Astrocyte (in vitro differentiated cells and primary cell): ENCODE data around the gene RAD51B. TPM values are rescaled to one million over a fixed set of nuclear protein-coding genes. Genes with fewer than 3 reads are reported as not detected.

Source experiments
- DNase-seq: peaks from one replicate; pipeline ENCODE4 v3.0.0-alpha.2; 2010; ENCODE audit warnings: low read depth
- FAIRE-seq: peaks from 2 replicates; lab custom pipeline; 2011; peaks lifted over from hg19 to GRCh38; lab: Jason Lieb, UNC
- H2AFZ ChIP-seq: 2 replicates; pipeline ENCODE4 v1.6.0; 2012; ENCODE audit warnings: low read depth, low read length, inconsistent platforms
- H3K27ac ChIP-seq: 2 replicates; pipeline ENCODE4 v1.5.1; 2011; ENCODE audit warnings: low read depth, low read length, inconsistent platforms
- H3K27me3 ChIP-seq: 2 replicates; pipeline ENCODE4 v1.6.0; 2011; ENCODE audit warnings: low read length, inconsistent platforms; ENCODE audit not compliant: insufficient read depth
- H3K36me3 ChIP-seq: 2 replicates; pipeline ENCODE4 v1.5.1; 2011; ENCODE audit warnings: low read length, inconsistent platforms; ENCODE audit not compliant: insufficient read depth
- H3K4me1 ChIP-seq: 2 replicates; pipeline ENCODE4 v1.5.1; 2011; ENCODE audit warnings: low read length, inconsistent platforms; ENCODE audit not compliant: insufficient read depth
- H3K4me2 ChIP-seq: 2 replicates; pipeline ENCODE4 v1.6.0; 2012; ENCODE audit warnings: low read length, inconsistent platforms
- H3K4me3 ChIP-seq: 2 replicates; pipeline ENCODE4 v1.5.1; 2011; ENCODE audit warnings: low read depth, mild to moderate bottlenecking, low read length, inconsistent platforms; ENCODE audit not compliant: insufficient read depth
- H3K79me2 ChIP-seq: 2 replicates; pipeline ENCODE4 v1.6.0; 2012; ENCODE audit warnings: mild to moderate bottlenecking, low read length, inconsistent platforms; ENCODE audit not compliant: insufficient read depth
- H3K9ac ChIP-seq: 2 replicates; pipeline ENCODE4 v1.6.0; 2012; ENCODE audit warnings: mild to moderate bottlenecking, low read length, inconsistent platforms
- H3K9me3 ChIP-seq: 2 replicates; pipeline ENCODE4 v1.5.1; 2012; ENCODE audit warnings: low read depth, mild to moderate bottlenecking, low read length, inconsistent platforms; ENCODE audit not compliant: insufficient read depth
- H4K20me1 ChIP-seq: 2 replicates; pipeline ENCODE4 v1.6.0; 2012; ENCODE audit warnings: low read length, inconsistent platforms; ENCODE audit not compliant: insufficient read depth
- H3K27ac Mint-ChIP-seq: one replicate; pipeline ENCODE4 v1.8.0; 2021; ENCODE audit warnings: mild to moderate bottlenecking, mixed read lengths; ENCODE audit not compliant: unreplicated experiment
- H3K27me3 Mint-ChIP-seq: one replicate; pipeline ENCODE4 v1.8.0; 2021; ENCODE audit warnings: low read depth, mixed read lengths; ENCODE audit not compliant: unreplicated experiment
- H3K36me3 Mint-ChIP-seq: one replicate; pipeline ENCODE4 v1.8.0; 2021; ENCODE audit warnings: low read depth, mixed read lengths; ENCODE audit not compliant: unreplicated experiment
- H3K4me1 Mint-ChIP-seq: one replicate; pipeline ENCODE4 v1.8.0; 2021; ENCODE audit warnings: low read depth, mixed read lengths; ENCODE audit not compliant: unreplicated experiment
- H3K4me3 Mint-ChIP-seq: one replicate; pipeline ENCODE4 v1.8.0; 2021; ENCODE audit warnings: mild to moderate bottlenecking, moderate library complexity, mixed read lengths; ENCODE audit not compliant: unreplicated experiment
- H3K9me3 Mint-ChIP-seq: one replicate; pipeline ENCODE4 v1.8.0; 2021; ENCODE audit warnings: mild to moderate bottlenecking, mixed read lengths; ENCODE audit not compliant: unreplicated experiment
- CTCF ChIP-seq: IDR thresholded peaks from 2 replicates; pipeline ENCODE4 v1.5.1; 2011; ENCODE audit warnings: low read depth, mild to moderate bottlenecking, inconsistent platforms, low read length, moderate library complexity; ENCODE audit not compliant: insufficient read depth
- EZH2 ChIP-seq: IDR thresholded peaks from 2 replicates; pipeline ENCODE4 v1.6.1; 2012; ENCODE audit warnings: mild to moderate bottlenecking, low read length, inconsistent platforms; ENCODE audit not compliant: insufficient read depth
- total RNA-seq: library from RNA; stranded (reverse); gene quantifications from 2 replicates; pipeline ENCODE4 v1.2.1, GENCODE V29; 2021

The RAD51B gene
- total RNA-seq, 1 donor from 2014 or later = 10.8 TPM

- DNase-seq (no peak), FAIRE-seq (no peak)
- Histone ChIP-seq H4K20me1 (no peaks in the 10 kb centered on the region), H3K79me2 (no peaks in the 10 kb centered on the region), H2AFZ (no peak overlapping the region), H3K9me3 (no peaks in the 10 kb centered on the region), H3K4me2 (no peak overlapping the region), H3K9ac (no peak overlapping the region), H3K4me1 (peaks cover 13% of the 10 kb centered on the region), H3K27ac (no peak overlapping the region), H3K36me3 (no peaks in the 10 kb centered on the region), H3K4me3 (no peak overlapping the region), H3K27me3 (no peaks in the 10 kb centered on the region)
- Mint-ChIP-seq H3K4me3 (no peak overlapping the region), H3K4me1 (peaks cover 29% of the 10 kb centered on the region), H3K27me3 (peaks cover 3% of the 10 kb centered on the region), H3K27ac (no peak overlapping the region), H3K36me3 (peaks cover 2% of the 10 kb centered on the region), H3K9me3 (peaks cover 4% of the 10 kb centered on the region)
- no peak for TF ChIP-seq CTCF
- no peak for TF ChIP-seq EZH2
Measured at GRCh38 chr14:68566075-68566474, 746.5 kb downstream of the RAD51B start.

- no peak for TF ChIP-seq EZH2
- TF ChIP-seq CTCF = no peak
- peaks cover 11% of the 10 kb centered on the region for H3K36me3 Mint-ChIP-seq
- Histone ChIP-seq H2AFZ (no peak overlapping the region), H3K36me3 (no peaks in the 10 kb centered on the region), H3K4me2 (no peak overlapping the region), H3K79me2 (no peaks in the 10 kb centered on the region), H3K4me3 (no peak overlapping the region), H3K27me3 (no peaks in the 10 kb centered on the region), H3K4me1 (peaks cover 6% of the 10 kb centered on the region), H3K9ac (no peak overlapping the region), H3K9me3 (no peaks in the 10 kb centered on the region), H3K27ac (no peak overlapping the region), H4K20me1 (no peaks in the 10 kb centered on the region)
- peaks cover 14% of the 10 kb centered on the region for H3K9me3 Mint-ChIP-seq
- no peak overlapping the region for H3K27ac Mint-ChIP-seq
- DNase-seq (no peak), FAIRE-seq (no peak)
- H3K4me1 Mint-ChIP-seq = peaks cover 14% of the 10 kb centered on the region
- H3K4me3 Mint-ChIP-seq = no peak overlapping the region
- peaks cover 6% of the 10 kb centered on the region for H3K27me3 Mint-ChIP-seq
Measured at GRCh38 chr14:68568907-68569897, 749.6 kb downstream of the RAD51B start.
